ENCODE results near the gene EID2.

EID2 gene

GRCh38 chr19:39502640-39503417 is 37.1 kb downstream of the EID2 start:
- H3K27me3 ChIP-seq (ENCODE audit: insufficient read depth, low read depth): peaks cover 59% of the 10 kb centered on the region
- peaks cover 7% of the 10 kb centered on the region for H3K4me1 ChIP-seq (ENCODE audit: low read depth, poor library complexity, severe bottlenecking)
- no peaks in the 10 kb centered on the region for H4K20me1 ChIP-seq (ENCODE audit: insufficient read depth)
- no peak overlapping the region for H3K27ac ChIP-seq
- H3K79me2 ChIP-seq (ENCODE audit: insufficient read depth, low read depth): no peaks in the 10 kb centered on the region
- TF ChIP-seq CTCF (conservative IDR thresholded peaks at IDR 0.05; ENCODE audit: low read depth, low read length): peak; percentile 64; the same call in 1 of the 2 replicates
- H3K4me3 ChIP-seq (IDR thresholded peaks at IDR 0.05; ENCODE audit: insufficient read depth, low read depth, low read length): no peak overlapping the region
- no peak overlapping the region for H3K9ac ChIP-seq
- no peaks in the 10 kb centered on the region for H3K36me3 ChIP-seq (ENCODE audit: insufficient read depth)
- peak overlapping the region; percentile 57; the same call in 1 of the 2 replicates for H2AFZ ChIP-seq (ENCODE audit: low read depth)
- no peak overlapping the region for H3K4me2 ChIP-seq

- Histone ChIP-seq H4K20me1 (ENCODE audit: insufficient read depth) (no peaks in the 10 kb centered on the region), H3K79me2 (ENCODE audit: insufficient read depth, low read depth) (no peaks in the 10 kb centered on the region), H2AFZ (ENCODE audit: low read depth) (no peak overlapping the region), H3K9ac (no peak overlapping the region), H3K4me3 (IDR thresholded peaks at IDR 0.05; ENCODE audit: insufficient read depth, low read depth, low read length) (no peak overlapping the region), H3K4me2 (no peak overlapping the region), H3K27ac (no peak overlapping the region), H3K36me3 (ENCODE audit: insufficient read depth) (no peaks in the 10 kb centered on the region), H3K27me3 (ENCODE audit: insufficient read depth, low read depth) (peaks cover 73% of the 10 kb centered on the region), H3K4me1 (ENCODE audit: low read depth, poor library complexity, severe bottlenecking) (peaks cover 13% of the 10 kb centered on the region)
- no peak for TF ChIP-seq CTCF (conservative IDR thresholded peaks at IDR 0.05; ENCODE audit: low read depth, low read length)
Measured at GRCh38 chr19:39501340-39501739, 38.6 kb downstream of the EID2 start.

- Histone ChIP-seq H4K20me1 (ENCODE audit: insufficient read depth) (no peaks in the 10 kb centered on the region), H2AFZ (ENCODE audit: low read depth) (no peak overlapping the region), H3K27ac (no peak overlapping the region), H3K79me2 (ENCODE audit: insufficient read depth, low read depth) (no peaks in the 10 kb centered on the region), H3K4me3 (IDR thresholded peaks at IDR 0.05; ENCODE audit: insufficient read depth, low read depth, low read length) (no peak overlapping the region), H3K4me1 (ENCODE audit: low read depth, poor library complexity, severe bottlenecking) (peaks cover 13% of the 10 kb centered on the region), H3K36me3 (ENCODE audit: insufficient read depth) (no peaks in the 10 kb centered on the region), H3K27me3 (ENCODE audit: insufficient read depth, low read depth) (peaks cover 80% of the 10 kb centered on the region), H3K4me2 (no peak overlapping the region), H3K9ac (no peak overlapping the region)
- TF ChIP-seq CTCF (conservative IDR thresholded peaks at IDR 0.05; ENCODE audit: low read depth, low read length): no peak
Measured at GRCh38 chr19:39500543-39500942, 39.4 kb downstream of the EID2 start.

GRCh38 chr19:39499932-39500331 is 40.0 kb downstream of the EID2 start:
- Histone ChIP-seq H3K4me1 (ENCODE audit: low read depth, poor library complexity, severe bottlenecking) (peaks cover 13% of the 10 kb centered on the region), H4K20me1 (ENCODE audit: insufficient read depth) (no peaks in the 10 kb centered on the region), H3K79me2 (ENCODE audit: insufficient read depth, low read depth) (no peaks in the 10 kb centered on the region), H3K27me3 (ENCODE audit: insufficient read depth, low read depth) (peaks cover 77% of the 10 kb centered on the region), H2AFZ (ENCODE audit: low read depth) (no peak overlapping the region), H3K4me2 (no peak overlapping the region), H3K36me3 (ENCODE audit: insufficient read depth) (no peaks in the 10 kb centered on the region), H3K9ac (no peak overlapping the region), H3K27ac (no peak overlapping the region), H3K4me3 (IDR thresholded peaks at IDR 0.05; ENCODE audit: insufficient read depth, low read depth, low read length) (no peak overlapping the region)
- TF ChIP-seq CTCF (conservative IDR thresholded peaks at IDR 0.05; ENCODE audit: low read depth, low read length): no peak

All from KMS-11 (cell line).